ENCODE results near the gene FARSB.

The FARSB gene

DNA sequence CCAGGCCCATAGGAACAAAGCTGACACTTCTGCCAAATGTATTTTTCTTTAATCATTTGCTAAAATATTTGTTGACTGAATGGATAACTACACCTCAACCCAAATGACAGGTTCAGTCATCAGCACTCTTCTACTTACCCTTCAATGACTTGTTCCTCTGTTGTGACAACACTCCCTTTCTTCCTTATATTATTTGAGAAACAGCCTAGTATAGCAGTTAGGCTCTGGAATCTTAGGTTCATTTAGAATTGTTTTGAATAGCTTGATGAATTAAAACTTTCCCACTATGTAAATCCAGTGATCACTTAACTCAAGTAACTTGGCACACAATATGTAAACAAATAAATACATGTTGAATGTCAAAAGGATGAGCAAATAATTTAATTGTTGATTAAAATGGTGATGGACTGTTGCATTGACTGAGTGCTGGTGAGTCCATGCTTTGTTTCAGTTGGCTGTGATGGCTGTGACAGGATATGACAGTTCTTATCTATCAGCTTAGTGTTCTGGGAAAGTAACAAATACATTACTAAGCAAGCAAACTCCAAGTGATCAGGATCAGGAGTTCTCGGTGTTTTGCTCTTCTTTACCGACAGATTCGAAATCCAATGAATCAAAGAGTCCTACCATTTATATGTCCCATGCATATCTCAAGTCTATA lies 12.7 kb upstream of the FARSB start:
- no peak for DNase-seq (ENCODE audit: extremely low read depth in 1 of 2, low read depth in 1 of 2)

DNA sequence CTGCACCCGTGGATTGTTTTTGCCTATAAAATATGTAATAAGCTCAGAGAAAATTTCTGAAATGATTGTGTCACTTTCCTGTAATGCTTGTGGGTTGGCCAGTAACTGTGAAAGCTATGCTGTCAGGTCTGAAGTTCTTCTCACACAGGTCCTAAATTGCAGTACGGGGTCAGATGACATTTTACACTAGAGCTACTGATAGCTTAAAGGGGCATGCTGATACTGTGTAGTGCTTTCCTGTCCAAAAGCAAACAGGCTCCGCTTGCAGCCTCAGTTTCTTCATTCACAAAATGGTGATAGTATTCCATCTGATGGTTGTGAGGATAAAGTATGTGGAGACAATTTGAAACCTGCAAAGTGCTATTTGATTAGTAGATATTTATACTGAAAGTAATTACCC lies 7.6 kb upstream of the FARSB start:
- no peak for DNase-seq (ENCODE audit: extremely low read depth in 1 of 2, low read depth in 1 of 2)

DNA sequence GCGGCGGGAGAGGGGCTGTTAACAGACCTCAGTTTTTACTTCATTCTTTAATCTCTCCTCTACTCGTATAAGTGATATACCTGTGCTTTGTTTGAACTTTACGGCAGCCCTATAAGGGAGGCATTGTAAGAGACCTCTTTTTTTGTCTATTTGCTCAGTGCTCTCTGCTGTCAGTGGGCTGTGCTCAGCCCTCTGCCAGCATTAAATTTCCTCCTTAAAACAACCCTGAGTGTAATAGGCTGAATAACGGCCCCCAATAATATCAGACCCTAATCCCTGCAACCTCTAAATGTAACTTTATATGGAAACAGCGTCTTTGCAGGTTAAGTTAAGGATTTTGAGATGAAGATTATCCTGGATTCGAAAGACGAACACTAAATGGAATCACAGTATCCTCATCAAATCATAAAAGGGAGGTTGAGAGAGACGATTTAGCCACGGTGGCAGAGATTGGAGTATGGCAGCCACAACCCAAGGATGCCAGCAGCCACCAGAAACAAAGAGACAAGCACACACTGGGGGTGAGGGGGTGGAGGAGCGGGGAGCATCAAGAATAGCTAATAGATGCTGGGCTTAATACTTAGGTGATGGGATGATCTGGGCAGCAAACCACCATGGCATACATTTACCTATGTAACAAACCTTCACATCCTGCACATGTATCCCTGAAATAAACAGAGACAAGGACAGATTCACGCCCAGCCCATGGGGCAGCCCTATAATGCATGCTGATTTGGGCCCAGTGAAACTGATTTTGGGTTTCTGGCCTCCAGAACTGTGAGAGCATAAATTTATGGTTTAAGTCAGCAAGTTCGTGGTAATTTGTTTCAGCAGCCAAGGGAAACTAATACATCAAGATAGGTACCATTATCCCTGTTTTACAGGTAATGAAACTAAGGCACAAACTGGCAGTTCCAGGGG lies 894 bp upstream of the FARSB start:
- no peak for DNase-seq (ENCODE audit: extremely low read depth in 1 of 2, low read depth in 1 of 2)

DNA sequence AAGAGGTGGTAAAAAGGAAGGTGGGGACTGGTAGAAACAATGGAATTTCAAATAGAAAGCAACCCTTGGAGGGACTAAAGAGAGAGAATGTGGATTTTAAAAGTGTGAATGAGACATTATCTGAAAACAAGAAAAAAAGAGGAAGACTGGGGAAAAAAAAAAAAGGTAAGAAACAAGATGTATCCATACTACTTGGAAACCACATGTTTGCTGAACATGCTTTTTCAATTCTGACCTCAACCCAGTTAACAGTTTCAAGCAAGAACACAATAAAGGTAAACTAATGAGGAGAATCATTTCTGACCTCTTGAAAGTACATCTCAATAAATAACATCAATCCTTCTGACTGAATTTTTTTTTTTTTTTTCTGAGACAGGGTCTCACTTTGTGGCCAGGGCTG lies 2.6 kb downstream of the FARSB start:
- no peak for DNase-seq (ENCODE audit: extremely low read depth in 1 of 2, low read depth in 1 of 2)

DNA sequence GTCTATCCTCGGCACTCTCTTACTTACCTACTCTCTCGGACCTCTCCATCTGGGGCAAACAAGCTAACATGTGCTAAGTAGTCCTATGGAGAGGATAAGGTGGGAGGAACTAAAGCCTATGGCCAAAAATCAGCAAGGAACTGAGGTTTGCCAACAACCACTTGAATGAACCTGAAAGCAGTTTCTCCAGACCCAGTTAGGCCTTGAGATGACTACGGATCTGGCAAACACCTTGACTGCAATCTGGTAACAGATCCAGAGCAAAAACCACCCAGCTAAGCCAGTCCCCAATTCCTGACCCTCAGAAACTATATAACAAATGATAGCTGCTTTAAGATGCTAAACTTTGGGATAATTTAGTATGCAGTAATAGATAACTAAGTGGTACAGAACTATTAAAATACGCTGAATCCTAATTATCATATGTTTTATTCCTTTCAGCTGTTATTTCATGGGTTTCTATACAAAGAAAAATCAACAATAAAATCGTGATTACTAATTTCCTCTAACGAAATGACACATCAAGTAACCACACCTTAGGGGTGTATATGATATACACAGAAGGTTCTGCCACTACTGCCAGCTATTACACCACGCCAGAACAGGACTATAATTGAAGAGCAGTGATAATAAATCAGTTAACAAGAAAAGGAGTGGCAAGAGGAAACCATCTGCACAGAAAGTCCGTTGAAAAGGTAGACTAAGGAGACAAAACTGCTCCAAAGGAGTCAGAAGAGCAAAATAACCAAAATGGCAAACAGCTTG lies 3.2 kb downstream of the FARSB start:
- DNase-seq (ENCODE audit: extremely low read depth in 1 of 2, low read depth in 1 of 2): no peak

DNA sequence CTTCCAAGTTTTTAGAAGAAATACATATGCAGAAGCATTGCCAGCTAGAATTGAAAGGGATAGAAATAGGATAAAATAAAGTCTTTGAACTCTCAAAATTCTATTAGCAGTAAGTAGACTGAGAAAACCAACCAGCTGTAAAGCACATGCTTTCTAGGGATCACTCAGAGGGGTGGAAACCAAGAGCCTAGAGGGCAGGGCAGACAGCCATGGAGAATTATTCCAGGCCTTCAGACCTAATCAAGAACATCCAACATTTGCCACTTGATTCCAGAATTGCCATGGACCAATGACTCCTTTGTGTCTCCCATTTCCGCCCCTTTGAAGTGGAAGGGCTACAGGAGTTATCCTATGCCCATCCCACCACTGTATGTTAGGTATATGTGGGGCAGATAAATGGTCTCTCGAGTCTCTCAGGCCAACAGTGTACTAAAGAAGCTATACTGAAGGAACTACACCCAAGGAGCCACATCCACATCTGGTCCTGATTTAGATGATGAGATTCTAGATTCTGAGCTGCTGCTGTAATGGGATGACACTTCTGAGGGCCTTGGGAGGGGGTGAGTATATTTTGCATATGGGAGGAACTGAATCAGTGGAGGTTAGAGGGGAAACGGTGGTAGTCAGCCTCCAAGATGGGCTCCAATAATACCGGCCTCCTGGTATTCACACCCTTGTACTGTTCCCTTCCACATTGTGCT lies 4.0 kb downstream of the FARSB start:
- DNase-seq (ENCODE audit: extremely low read depth in 1 of 2, low read depth in 1 of 2): no peak

DNA sequence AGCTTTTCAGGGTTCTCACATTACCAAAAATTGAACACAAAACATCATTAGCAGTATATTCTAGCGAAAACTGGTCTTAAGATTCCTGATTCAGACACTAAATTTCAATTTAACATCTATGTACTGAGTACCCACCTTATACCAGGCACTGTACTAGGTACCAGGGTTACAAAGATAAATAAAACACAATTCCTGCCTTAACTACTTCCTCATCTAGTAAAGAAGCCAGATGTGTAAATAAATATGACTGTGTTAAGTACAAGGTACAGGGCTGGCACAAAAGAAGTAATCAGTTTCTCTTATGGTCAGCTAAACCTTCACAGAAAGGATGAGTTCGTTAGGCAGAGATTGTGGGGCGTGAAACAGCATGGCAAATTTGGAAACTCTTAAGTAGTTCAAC lies 6.1 kb downstream of the FARSB start:
- DNase-seq (ENCODE audit: extremely low read depth in 1 of 2, low read depth in 1 of 2): no peak

DNA sequence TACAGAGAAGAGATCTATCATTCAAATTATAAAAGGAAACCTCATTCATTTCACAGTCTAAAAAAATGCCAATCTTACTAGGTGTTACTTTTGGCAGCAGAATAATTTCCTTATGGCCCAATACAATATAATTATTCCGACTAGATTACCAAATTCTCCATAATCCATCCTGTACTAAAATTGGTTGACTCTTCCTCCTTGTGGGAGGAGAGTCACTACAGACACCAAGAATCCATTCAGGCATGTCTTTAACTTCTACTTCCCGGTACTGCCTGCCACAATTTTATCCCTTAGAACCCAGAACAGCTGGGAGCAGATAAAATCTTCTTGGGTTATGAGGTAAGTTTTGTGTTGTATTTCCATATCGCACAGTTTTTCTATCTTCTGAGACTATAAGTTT lies 9.9 kb downstream of the FARSB start:
- DNase-seq (ENCODE audit: extremely low read depth in 1 of 2, low read depth in 1 of 2): no peak

DNA sequence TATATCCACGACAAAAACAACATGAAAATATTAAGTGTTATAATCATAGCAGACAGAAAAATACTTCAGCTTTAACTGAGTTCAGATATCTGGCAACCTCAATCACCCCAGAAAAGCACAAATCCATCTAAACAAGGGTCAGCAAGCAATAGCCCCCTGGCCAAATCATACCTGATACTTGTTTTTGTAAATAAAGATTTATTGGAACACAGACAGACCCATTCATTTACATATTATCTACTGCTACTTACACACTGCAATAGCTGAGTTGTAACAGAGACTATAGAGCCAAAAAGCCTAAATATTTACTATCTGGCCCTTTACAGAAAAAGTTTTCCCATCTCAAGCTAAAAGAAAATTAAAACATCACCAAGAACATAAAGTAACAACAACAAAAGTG lies 12.8 kb downstream of the FARSB start:
- no peak for DNase-seq (ENCODE audit: extremely low read depth in 1 of 2, low read depth in 1 of 2)

DNA sequence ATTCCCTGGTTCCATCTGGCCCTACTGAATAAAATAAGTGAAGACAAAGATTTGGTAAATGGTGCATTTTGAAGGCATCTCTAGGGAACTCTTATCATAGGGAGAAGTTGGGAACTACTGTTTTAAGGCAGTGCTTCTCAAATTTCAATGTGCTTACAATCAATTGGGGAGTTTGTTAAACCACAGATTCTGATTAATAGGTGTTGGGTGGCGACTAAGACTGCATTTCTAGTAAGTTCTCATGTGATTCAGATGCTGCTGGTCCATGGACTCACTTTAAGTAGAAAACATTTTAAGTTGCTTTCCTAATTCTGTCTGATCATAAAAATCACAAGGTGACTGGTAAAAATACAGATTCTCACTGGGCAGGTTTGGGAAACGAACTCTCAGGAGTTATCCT lies 14.6 kb downstream of the FARSB start:
- no peak for DNase-seq (ENCODE audit: extremely low read depth in 1 of 2, low read depth in 1 of 2)

DNA sequence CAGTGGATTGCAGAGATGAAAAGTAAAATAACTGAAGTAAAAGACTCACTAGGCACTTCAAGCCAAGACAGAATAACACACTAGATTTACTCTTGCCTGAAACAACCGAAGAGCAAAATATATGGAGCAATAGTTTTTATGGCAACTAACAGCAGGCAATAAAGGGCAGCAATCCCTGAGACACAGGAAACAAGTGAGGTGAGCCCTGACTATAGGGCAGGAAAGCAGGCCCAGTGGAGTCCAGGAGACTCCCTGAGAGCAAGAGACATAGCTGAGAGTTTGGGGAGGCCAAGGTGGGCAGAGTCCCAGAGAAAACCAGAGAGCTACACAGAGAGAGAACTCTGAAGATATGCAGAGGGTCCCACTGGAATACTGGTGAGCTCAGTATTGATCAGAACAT lies 18.8 kb downstream of the FARSB start:
- DNase-seq (ENCODE audit: extremely low read depth in 1 of 2, low read depth in 1 of 2): no peak

DNA sequence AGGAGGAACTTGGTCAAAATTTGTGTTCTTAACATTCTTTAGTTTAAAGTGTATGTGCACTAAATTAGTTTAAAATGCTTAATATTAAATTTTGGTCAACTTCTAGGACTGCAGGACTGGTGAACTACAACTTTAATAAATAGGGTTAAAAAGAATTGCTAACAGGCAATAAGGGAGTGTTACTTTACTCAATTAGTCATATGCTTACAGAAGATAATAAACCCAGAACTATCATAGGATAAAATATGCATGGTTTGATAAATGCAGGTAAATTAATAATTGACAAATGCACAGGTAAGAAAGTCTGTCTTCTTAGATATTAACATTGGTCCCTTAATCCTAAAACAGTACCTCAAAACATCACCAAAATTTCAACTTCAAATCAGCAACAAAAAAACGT lies 20.6 kb downstream of the FARSB start:
- no peak for DNase-seq (ENCODE audit: extremely low read depth in 1 of 2, low read depth in 1 of 2)

DNA sequence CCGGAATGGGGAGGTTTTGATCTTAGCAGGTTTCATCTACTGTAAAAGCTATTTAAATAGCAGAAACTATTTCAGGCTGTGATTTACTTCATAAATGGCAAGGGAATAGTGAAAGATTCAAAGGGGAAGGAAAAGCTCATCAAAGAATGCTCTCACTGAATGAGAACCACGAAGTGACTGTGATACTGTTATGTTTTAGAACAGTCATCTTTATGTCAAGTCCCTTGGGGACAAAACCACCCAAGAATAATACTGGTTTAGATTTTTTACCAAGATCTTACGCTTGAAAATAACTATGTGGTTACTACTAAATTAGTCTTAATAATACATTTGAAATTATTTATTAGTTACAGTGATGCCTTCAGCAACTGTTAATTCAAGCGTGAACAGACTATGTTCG lies 28.1 kb downstream of the FARSB start:
- no peak for DNase-seq (ENCODE audit: extremely low read depth in 1 of 2, low read depth in 1 of 2)

DNA sequence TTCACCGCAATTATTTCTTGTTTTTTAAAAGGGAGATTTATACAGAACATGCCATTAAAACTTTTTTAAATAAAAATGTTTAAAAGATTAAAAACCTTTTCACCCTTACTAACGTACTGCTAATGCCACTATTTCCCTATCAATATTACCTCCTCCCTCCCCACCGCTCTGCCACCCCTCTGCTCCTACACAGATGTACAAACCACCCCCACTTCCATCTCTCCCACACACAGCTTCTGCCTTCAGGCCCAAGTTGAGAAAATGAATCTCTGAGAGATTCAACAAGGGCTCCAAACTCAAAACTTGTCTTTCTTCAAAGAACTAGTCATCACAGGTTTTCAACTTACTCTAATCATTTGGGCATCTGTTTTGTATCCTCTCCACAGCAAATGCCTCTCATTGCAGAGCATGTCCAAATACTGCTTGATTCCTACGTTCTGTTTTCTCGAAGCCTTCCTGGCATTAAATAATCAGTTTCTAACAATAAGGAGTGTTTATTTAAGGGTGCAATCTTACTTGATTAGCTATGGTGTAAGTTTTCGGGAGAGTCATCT lies 32.1 kb downstream of the FARSB start:
- no peak for DNase-seq (ENCODE audit: extremely low read depth in 1 of 2, low read depth in 1 of 2)

DNA sequence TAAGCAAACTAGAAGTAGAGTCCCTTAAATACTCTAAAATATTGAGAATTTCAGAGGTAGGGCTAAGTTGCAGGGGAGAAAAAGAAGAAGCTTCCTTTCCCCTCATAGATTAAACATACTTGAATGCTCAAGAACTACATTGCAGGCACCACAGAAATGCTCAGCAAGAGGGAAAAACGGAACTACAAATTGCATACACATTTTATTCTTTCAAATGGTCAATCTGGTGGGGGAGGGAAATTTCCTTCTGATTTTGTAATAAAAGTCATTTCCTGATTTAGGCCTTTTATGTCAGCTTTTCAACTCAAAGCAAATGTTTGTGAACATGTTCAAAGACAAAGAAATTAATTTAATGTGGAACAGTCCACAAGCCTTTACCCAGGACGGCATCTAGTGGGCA lies 33.0 kb downstream of the FARSB start:
- DNase-seq (ENCODE audit: extremely low read depth in 1 of 2, low read depth in 1 of 2): no peak

DNA sequence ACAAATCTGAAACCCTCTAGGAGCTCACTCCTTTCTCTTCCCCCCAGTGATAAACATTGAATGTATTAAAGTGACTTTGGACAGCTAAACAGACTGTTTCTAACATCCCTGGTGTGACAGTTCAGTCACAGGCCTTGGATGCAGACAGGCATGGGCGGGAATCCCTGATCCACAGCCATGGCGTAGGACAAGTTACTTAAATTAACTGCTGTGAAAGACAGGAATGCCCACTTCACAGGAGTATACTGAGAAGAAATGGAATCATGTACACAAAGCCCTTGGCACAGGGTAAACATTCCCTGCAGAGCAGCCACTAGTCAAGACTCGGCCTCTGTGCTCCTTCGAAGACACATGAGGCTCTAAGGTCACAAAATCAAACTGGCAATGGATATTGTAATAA lies 34.0 kb downstream of the FARSB start:
- DNase-seq (ENCODE audit: extremely low read depth in 1 of 2, low read depth in 1 of 2): no peak

DNA sequence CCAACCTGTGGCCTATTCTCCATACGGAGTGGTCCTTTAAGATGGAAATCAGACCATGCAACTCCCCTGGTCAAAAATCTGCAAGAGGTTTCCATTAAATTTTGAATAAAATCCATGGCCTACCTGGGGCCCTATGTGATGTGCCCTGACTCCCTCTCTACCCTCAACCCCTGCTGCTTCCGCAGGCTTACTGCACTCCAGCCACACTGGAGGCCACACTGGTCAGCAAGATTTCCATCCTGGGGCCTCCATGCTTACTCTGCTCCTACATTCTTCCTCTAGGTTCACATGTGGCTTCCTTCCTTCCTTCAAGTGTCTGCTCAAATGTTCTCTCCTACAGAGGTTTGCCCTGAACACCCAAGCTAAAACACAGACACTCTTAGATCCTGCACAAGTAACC lies 40.6 kb downstream of the FARSB start:
- DNase-seq (ENCODE audit: extremely low read depth in 1 of 2, low read depth in 1 of 2): no peak

DNA sequence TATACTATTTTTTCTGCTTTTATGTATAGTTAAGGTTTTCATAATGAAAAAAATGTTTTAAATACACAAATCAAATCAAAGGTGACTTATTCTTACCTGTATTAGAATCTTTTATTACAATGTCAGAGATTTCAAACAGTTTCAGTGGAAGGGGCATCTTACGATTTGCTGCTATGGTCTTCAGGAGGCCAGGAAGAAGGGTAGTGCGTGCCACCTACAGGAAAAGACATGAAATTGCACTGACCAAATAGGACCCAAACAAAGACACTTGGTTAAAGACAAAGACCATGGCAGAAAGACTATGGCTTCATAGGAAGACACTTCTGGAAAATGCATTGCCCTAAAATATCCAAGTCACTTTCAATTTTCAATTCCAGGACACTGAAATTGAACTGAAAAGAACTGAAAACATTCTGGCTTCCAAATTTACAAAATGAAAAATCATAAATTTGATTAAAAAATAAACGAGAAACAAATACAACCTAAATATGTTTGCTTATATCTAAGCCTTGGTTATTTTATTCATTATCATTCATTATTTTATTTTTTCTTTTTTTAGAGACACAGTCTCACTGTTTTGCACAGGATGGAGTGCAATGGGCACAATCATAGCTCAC lies 42.1 kb downstream of the FARSB start:
- DNase-seq (ENCODE audit: extremely low read depth in 1 of 2, low read depth in 1 of 2): no peak

DNA sequence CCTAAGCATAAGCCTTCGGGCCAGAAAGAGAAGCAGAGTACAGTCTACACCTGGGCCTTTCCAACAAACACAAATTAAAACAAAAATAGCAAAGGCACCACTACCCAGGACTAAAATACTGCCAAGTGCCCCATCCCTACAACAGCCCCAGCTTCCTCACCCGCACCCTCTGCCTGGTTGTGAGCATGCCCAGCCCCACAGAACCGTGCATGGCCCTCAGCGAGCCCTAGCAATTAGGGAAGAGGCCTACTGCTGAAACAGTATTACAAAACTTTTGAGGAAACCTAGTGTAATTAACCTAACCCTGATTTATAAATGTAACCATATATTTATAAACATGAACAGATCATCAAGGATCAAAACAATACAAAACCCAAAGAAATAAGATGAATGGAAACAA lies 44.2 kb downstream of the FARSB start:
- DNase-seq (ENCODE audit: extremely low read depth in 1 of 2, low read depth in 1 of 2): no peak

DNA sequence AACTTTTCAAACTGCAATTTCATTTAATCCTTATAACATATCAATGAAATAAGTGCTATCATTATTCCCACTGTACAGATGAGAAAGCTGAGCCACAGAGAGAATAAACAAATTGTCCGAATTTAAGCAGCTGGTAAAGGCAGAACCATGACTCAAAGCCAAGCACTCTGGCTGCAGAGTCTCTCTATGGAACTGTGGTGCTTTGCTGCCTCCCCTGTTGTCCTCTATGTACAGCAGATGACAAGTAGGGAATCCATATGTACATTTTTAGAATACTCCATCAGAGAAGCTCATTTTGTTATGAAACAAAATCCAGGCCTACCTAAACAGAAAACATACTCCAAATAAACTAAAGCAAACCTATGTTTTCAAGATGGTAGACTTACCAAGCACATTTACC lies 45.1 kb downstream of the FARSB start:
- DNase-seq (ENCODE audit: extremely low read depth in 1 of 2, low read depth in 1 of 2): no peak
